Activated naive CD4-positive, alpha-beta T cell treated with anti-CD3 and anti-CD28 coated beads, Interleukin-2, amount 50 U/mL, for 24 hours (primary cell): ENCODE measurements around the gene ZNF280D.
"Not testable (repeated sequence)": the region's sequence is repeated elsewhere in the genome, so short reads cannot be mapped to it uniquely, and the experiment has no call there.

ENCODE experiments used
- H3K27ac Mint-ChIP-seq: one replicate; pipeline ENCODE4 v1.8.0; 2021; ENCODE audit warnings: mild to moderate bottlenecking, mixed read lengths
- H3K27me3 Mint-ChIP-seq: one replicate; pipeline ENCODE4 v1.8.0; 2021; ENCODE audit warnings: mixed read lengths
- H3K36me3 Mint-ChIP-seq: one replicate; pipeline ENCODE4 v1.8.0; 2021; ENCODE audit warnings: mixed read lengths
- H3K4me1 Mint-ChIP-seq: one replicate; pipeline ENCODE4 v1.8.0; 2021; ENCODE audit warnings: mixed read lengths
- H3K4me3 Mint-ChIP-seq: one replicate; pipeline ENCODE4 v1.8.0; 2021; ENCODE audit warnings: mild to moderate bottlenecking, mixed read lengths
- H3K9me3 Mint-ChIP-seq: one replicate; pipeline ENCODE4 v1.8.0; 2021; ENCODE audit warnings: mixed read lengths

Gene ZNF280D

GRCh38 chr15:56734013-56734635 is 815 bp upstream of the ZNF280D start:
- Mint-ChIP-seq H3K27ac (peak overlapping the region; percentile 38), H3K4me1 (peaks cover 28% of the 10 kb centered on the region), H3K27me3 (no peaks in the 10 kb centered on the region), H3K9me3 (no peaks in the 10 kb centered on the region), H3K36me3 (no peaks in the 10 kb centered on the region), H3K4me3 (peak overlapping the region; percentile 53)

GRCh38 chr15:56732886-56733135 is 498 bp downstream of the ZNF280D start:
- peaks cover 39% of the 10 kb centered on the region for H3K4me1 Mint-ChIP-seq

GRCh38 chr15:56732135-56732885 is 999 bp downstream of the ZNF280D start:
- peak overlapping the region; percentile 94 for H3K4me3 Mint-ChIP-seq
- peak overlapping the region; percentile 98 for H3K27ac Mint-ChIP-seq
- H3K4me1 Mint-ChIP-seq: peaks cover 42% of the 10 kb centered on the region
- H3K36me3 Mint-ChIP-seq: peaks cover 5% of the 10 kb centered on the region
- no peaks in the 10 kb centered on the region for H3K27me3 Mint-ChIP-seq
- H3K9me3 Mint-ChIP-seq: no peaks in the 10 kb centered on the region

More at GRCh38 chr15:56732886-56733135, 498 bp downstream of the ZNF280D start:
- no peaks in the 10 kb centered on the region for H3K9me3 Mint-ChIP-seq
- peak overlapping the region; percentile 98 for H3K27ac Mint-ChIP-seq
- H3K27me3 Mint-ChIP-seq: no peaks in the 10 kb centered on the region
- H3K36me3 Mint-ChIP-seq: peaks cover 2% of the 10 kb centered on the region
- H3K4me3 Mint-ChIP-seq: peak overlapping the region; percentile 94

- peaks cover 50% of the 10 kb centered on the region for H3K4me1 Mint-ChIP-seq
- peaks cover 8% of the 10 kb centered on the region for H3K36me3 Mint-ChIP-seq
- H3K4me3 Mint-ChIP-seq: peak overlapping the region; percentile 94
- no peaks in the 10 kb centered on the region for H3K27me3 Mint-ChIP-seq
- no peak overlapping the region for H3K27ac Mint-ChIP-seq
- H3K9me3 Mint-ChIP-seq: no peaks in the 10 kb centered on the region
Observed at GRCh38 chr15:56731548-56731947, 1.8 kb downstream of the ZNF280D start.

- H3K27ac Mint-ChIP-seq: no peak overlapping the region
- no peak overlapping the region for H3K4me3 Mint-ChIP-seq
- H3K9me3 Mint-ChIP-seq: no peaks in the 10 kb centered on the region
- H3K36me3 Mint-ChIP-seq: peaks cover 8% of the 10 kb centered on the region
- H3K4me1 Mint-ChIP-seq: peaks cover 66% of the 10 kb centered on the region
- H3K27me3 Mint-ChIP-seq: no peaks in the 10 kb centered on the region
Observed at GRCh38 chr15:56729561-56729960, 3.7 kb downstream of the ZNF280D start.

- Mint-ChIP-seq H3K4me1 (peaks cover 74% of the 10 kb centered on the region), H3K27me3 (no peaks in the 10 kb centered on the region), H3K36me3 (peaks cover 22% of the 10 kb centered on the region), H3K4me3 (no peak overlapping the region), H3K9me3 (peaks cover 4% of the 10 kb centered on the region), H3K27ac (no peak overlapping the region)
Observed at GRCh38 chr15:56725386-56725785, 7.9 kb downstream of the ZNF280D start.

GRCh38 chr15:56724232-56724631 is 9.1 kb downstream of the ZNF280D start:
- H3K27ac Mint-ChIP-seq: no peak overlapping the region
- H3K27me3 Mint-ChIP-seq: no peaks in the 10 kb centered on the region
- H3K36me3 Mint-ChIP-seq: peaks cover 25% of the 10 kb centered on the region
- H3K9me3 Mint-ChIP-seq: peaks cover 4% of the 10 kb centered on the region
- H3K4me3 Mint-ChIP-seq: no peak overlapping the region
- H3K4me1 Mint-ChIP-seq: peaks cover 79% of the 10 kb centered on the region

- Mint-ChIP-seq H3K27me3 (no peaks in the 10 kb centered on the region), H3K9me3 (peaks cover 4% of the 10 kb centered on the region), H3K27ac (no peak overlapping the region), H3K4me3 (no peak overlapping the region), H3K36me3 (peaks cover 23% of the 10 kb centered on the region), H3K4me1 (peaks cover 79% of the 10 kb centered on the region)
Observed at GRCh38 chr15:56723787-56724186, 9.5 kb downstream of the ZNF280D start.

- H3K27me3 Mint-ChIP-seq: no peaks in the 10 kb centered on the region
- H3K27ac Mint-ChIP-seq: no peak overlapping the region
- H3K36me3 Mint-ChIP-seq: peaks cover 19% of the 10 kb centered on the region
- peaks cover 75% of the 10 kb centered on the region for H3K4me1 Mint-ChIP-seq
- H3K4me3 Mint-ChIP-seq: no peak overlapping the region
- H3K9me3 Mint-ChIP-seq: peaks cover 4% of the 10 kb centered on the region
Observed at GRCh38 chr15:56719774-56720555, 13.3 kb downstream of the ZNF280D start.

GRCh38 chr15:56719021-56719612 is 14.2 kb downstream of the ZNF280D start:
- Mint-ChIP-seq H3K4me3 (no peak overlapping the region), H3K4me1 (peaks cover 68% of the 10 kb centered on the region), H3K36me3 (peaks cover 19% of the 10 kb centered on the region), H3K27me3 (no peaks in the 10 kb centered on the region), H3K27ac (no peak overlapping the region), H3K9me3 (peaks cover 4% of the 10 kb centered on the region)

- H3K36me3 Mint-ChIP-seq: peaks cover 15% of the 10 kb centered on the region
- H3K27me3 Mint-ChIP-seq: no peaks in the 10 kb centered on the region
- H3K27ac Mint-ChIP-seq: no peak overlapping the region
- H3K4me3 Mint-ChIP-seq: no peak overlapping the region
- peaks cover 4% of the 10 kb centered on the region for H3K9me3 Mint-ChIP-seq
- peaks cover 68% of the 10 kb centered on the region for H3K4me1 Mint-ChIP-seq
Observed at GRCh38 chr15:56718560-56718959, 14.7 kb downstream of the ZNF280D start.

GRCh38 chr15:56716334-56716733 is 17.0 kb downstream of the ZNF280D start:
- no peaks in the 10 kb centered on the region for H3K9me3 Mint-ChIP-seq
- H3K27me3 Mint-ChIP-seq: no peaks in the 10 kb centered on the region
- peaks cover 54% of the 10 kb centered on the region for H3K4me1 Mint-ChIP-seq
- peaks cover 7% of the 10 kb centered on the region for H3K36me3 Mint-ChIP-seq
- H3K27ac Mint-ChIP-seq: no peak overlapping the region
- H3K4me3 Mint-ChIP-seq: no peak overlapping the region

GRCh38 chr15:56715220-56715619 is 18.1 kb downstream of the ZNF280D start:
- Mint-ChIP-seq H3K27me3 (no peaks in the 10 kb centered on the region), H3K4me3 (no peak overlapping the region), H3K4me1 (peaks cover 47% of the 10 kb centered on the region), H3K9me3 (no peaks in the 10 kb centered on the region), H3K27ac (no peak overlapping the region), H3K36me3 (peaks cover 7% of the 10 kb centered on the region)

- not testable (repeated sequence) for H3K4me3 Mint-ChIP-seq, H3K9me3 Mint-ChIP-seq, H3K4me1 Mint-ChIP-seq, H3K27ac Mint-ChIP-seq, H3K27me3 Mint-ChIP-seq
- peaks cover 11% of the 10 kb centered on the region for H3K36me3 Mint-ChIP-seq
Observed at GRCh38 chr15:56709502-56709901, 23.8 kb downstream of the ZNF280D start.

- H3K9me3 Mint-ChIP-seq: no peaks in the 10 kb centered on the region
- H3K36me3 Mint-ChIP-seq: peaks cover 17% of the 10 kb centered on the region
- H3K4me1 Mint-ChIP-seq: no peaks in the 10 kb centered on the region
- no peaks in the 10 kb centered on the region for H3K27me3 Mint-ChIP-seq
- H3K27ac Mint-ChIP-seq: no peak overlapping the region
- H3K4me3 Mint-ChIP-seq: no peak overlapping the region
Observed at GRCh38 chr15:56699743-56700142, 33.6 kb downstream of the ZNF280D start.

- H3K36me3 Mint-ChIP-seq: peaks cover 18% of the 10 kb centered on the region
Observed at GRCh38 chr15:56698270-56698669, 35.0 kb downstream of the ZNF280D start.

More at GRCh38 chr15:56698270-56698669, 35.0 kb downstream of the ZNF280D start:
- Mint-ChIP-seq H3K4me3 (no peak overlapping the region), H3K4me1 (no peaks in the 10 kb centered on the region), H3K27me3 (no peaks in the 10 kb centered on the region), H3K27ac (no peak overlapping the region), H3K9me3 (no peaks in the 10 kb centered on the region)
